PC-9 (cell line): Measurements from ENCODE around the gene GFPT1. TPM values are rescaled to one million over a fixed set of nuclear protein-coding genes. Genes with fewer than 3 reads are reported as not detected.

Experiments used
- BruUV-seq: library from RNA; stranded (reverse); fragments of 400-500 nt; replicated peaks from 2 replicates; lab custom pipeline; 2021; lab: Mats Ljungman, UMichigan
- CTCF ChIA-PET: fragments of 300-600 bp; sonication (Branson Sonifier 250); formaldehyde crosslinking; loops from one replicate; lab custom pipeline; 2022; ENCODE audit warnings: antibody characterized with exemption; lab: Charles Lee
- POLR2A ChIA-PET: fragments of 300-600 bp; sonication (Branson Sonifier 250); formaldehyde crosslinking; loops from one replicate; lab custom pipeline; 2022; ENCODE audit warnings: antibody characterized with exemption; ENCODE audit not compliant: unreplicated experiment; lab: Charles Lee
- DNase-seq, 2 experiments: peaks; one replicate each; pipeline versions ENCODE4 v3.0.0 to v3.0.0-alpha.2; 2015 to 2022; ENCODE audit warnings: mixed read lengths in 1 of 2
- H2AFZ ChIP-seq: fragments of 200-600 bp; sonication (generic); 2 replicates; pipeline ENCODE4 v1.8.1; 2017; ENCODE audit warnings: antibody characterized with exemption
- H3F3A ChIP-seq: fragments of 200-600 bp; sonication (generic); 2 replicates; pipeline ENCODE4 v1.8.1; 2017; ENCODE audit warnings: antibody characterized with exemption, mild to moderate bottlenecking, low read depth; ENCODE audit not compliant: insufficient read depth
- H3K27ac ChIP-seq: fragments of 200-600 bp; sonication (generic); 2 replicates; pipeline ENCODE4 v1.6.1; 2016; ENCODE audit warnings: mixed run types
- H3K27me3 ChIP-seq: fragments of 200-600 bp; sonication (generic); 2 replicates; pipeline ENCODE4 v1.6.1; 2016; ENCODE audit warnings: low read depth, mixed run types; ENCODE audit not compliant: insufficient read depth
- H3K36me3 ChIP-seq: fragments of 200-600 bp; sonication (generic); 2 replicates; pipeline ENCODE4 v1.6.1; 2016; ENCODE audit warnings: low read depth, mixed run types
- H3K4me1 ChIP-seq: fragments of 200-600 bp; sonication (generic); replicated peaks from 2 replicates; pipeline ENCODE4 v1.6.1; 2016; ENCODE audit warnings: mixed run types; ENCODE audit not compliant: insufficient read depth
- H3K4me2 ChIP-seq: fragments of 200-600 bp; sonication (generic); 2 replicates; pipeline ENCODE4 v1.6.1; 2017; ENCODE audit warnings: mixed run types
- H3K4me3 ChIP-seq: fragments of 200-600 bp; sonication (generic); 2 replicates; pipeline ENCODE4 v1.6.1; 2016; ENCODE audit warnings: mixed run types
- H3K79me2 ChIP-seq: fragments of 200-600 bp; sonication (generic); 2 replicates; pipeline ENCODE4 v1.6.1; 2017; ENCODE audit warnings: low read depth, mixed run types
- H3K9me2 ChIP-seq: fragments of 200-600 bp; sonication (generic); 2 replicates; pipeline ENCODE4 v1.8.1; 2017; ENCODE audit warnings: mild to moderate bottlenecking; ENCODE audit not compliant: insufficient read depth
- H3K9me3 ChIP-seq: fragments of 200-600 bp; sonication (generic); 2 replicates; pipeline ENCODE4 v1.8.1; 2016; ENCODE audit warnings: low read depth; ENCODE audit not compliant: insufficient read depth
- H4K20me1 ChIP-seq: fragments of 200-600 bp; sonication (generic); 2 replicates; pipeline ENCODE4 v1.8.1; 2017; ENCODE audit not compliant: insufficient read depth
- EZH2 ChIP-seq: fragments of 200-600 bp; sonication (generic); IDR thresholded peaks from 2 replicates; pipeline ENCODE4 v1.8.0; 2017; ENCODE audit warnings: antibody characterized with exemption, low read depth
- intact Hi-C: fragments of 100-400 bp; cut with micrococcal nuclease; formaldehyde crosslinking; loops from one replicate; pipeline ENCODE4 v1.10.0; 2022; ENCODE audit not compliant: unreplicated experiment
- total RNA-seq: library from RNA; stranded (reverse); gene quantifications from 2 replicates; pipeline ENCODE4 v1.2.3, GENCODE V29; 2021
- TF ChIP-seq, protein P1 (sequence below): fragments of 200-600 bp; sonication (generic); conservative IDR thresholded peaks from 2 replicates; pipeline ENCODE4 v1.6.1; 2017; ENCODE audit warnings: mixed run types, antibody characterized with exemption, mild to moderate bottlenecking, moderate library complexity

GFPT1 gene
- total RNA-seq, 1 experiment from 2014 or later = 58.3 TPM

DNA sequence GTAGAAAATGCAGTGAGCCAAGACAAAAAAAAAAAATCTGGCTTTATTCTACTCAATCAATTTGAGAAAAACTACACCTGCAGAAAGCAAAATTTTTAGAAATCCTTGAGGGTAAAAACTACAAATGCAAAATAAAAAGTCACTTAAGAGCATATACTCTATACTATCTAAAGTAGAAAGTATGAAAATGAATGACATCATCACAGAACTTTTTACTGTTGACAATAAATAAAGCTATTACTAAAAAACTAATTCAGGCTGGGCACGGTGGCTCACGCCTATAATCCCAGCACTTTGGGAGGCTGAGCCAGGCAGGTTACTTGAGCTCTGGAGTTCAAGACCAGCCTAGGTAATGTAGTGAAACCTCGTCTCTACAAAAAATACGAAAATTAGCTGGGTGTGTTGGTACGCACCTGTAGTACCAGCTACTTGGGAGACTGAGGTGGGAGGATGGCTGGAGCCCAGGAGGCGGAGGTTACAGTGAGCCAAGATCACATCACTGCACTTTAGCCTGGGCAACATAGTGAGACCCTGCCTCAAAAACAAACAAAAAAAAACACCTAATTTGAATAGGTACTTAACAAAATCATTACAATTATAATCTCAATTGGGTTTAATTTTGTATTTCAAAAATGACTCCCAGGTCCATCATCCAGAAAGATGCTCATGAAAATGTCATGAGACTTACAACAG, 42.6 kb upstream of the GFPT1 start:
- Histone ChIP-seq H3K4me3 (no peak overlapping the region), H3K36me3 (0 out of 2 replicates have a peak, but pooled peaks cover 3% of the 10 kb centered on the region), H3K27me3 (no peaks in the 10 kb centered on the region), H3K79me2 (peaks cover 2% of the 10 kb centered on the region; the same call in 1 of the 2 replicates), H3K4me1 (no peaks in the 10 kb centered on the region), H3K27ac (no peak overlapping the region), H3K4me2 (no peak overlapping the region), H3K9me2 (no peaks in the 10 kb centered on the region), H2AFZ (no peak overlapping the region), H3K9me3 (no peaks in the 10 kb centered on the region), H3F3A (no peaks in the 10 kb centered on the region; the same call in 1 of the 2 replicates), H4K20me1 (no peaks in the 10 kb centered on the region)
- no TSS peak for BruUV-seq
- no peak for DNase-seq
- ChIA-PET CTCF (interaction anchor here (0.6 kb wide), 1 partner anchor 339 kb away, joined by 4 read pairs; no protein-coding TSS in a partner anchor), POLR2A (no interaction called here)
- TF ChIP-seq, protein P1, sequence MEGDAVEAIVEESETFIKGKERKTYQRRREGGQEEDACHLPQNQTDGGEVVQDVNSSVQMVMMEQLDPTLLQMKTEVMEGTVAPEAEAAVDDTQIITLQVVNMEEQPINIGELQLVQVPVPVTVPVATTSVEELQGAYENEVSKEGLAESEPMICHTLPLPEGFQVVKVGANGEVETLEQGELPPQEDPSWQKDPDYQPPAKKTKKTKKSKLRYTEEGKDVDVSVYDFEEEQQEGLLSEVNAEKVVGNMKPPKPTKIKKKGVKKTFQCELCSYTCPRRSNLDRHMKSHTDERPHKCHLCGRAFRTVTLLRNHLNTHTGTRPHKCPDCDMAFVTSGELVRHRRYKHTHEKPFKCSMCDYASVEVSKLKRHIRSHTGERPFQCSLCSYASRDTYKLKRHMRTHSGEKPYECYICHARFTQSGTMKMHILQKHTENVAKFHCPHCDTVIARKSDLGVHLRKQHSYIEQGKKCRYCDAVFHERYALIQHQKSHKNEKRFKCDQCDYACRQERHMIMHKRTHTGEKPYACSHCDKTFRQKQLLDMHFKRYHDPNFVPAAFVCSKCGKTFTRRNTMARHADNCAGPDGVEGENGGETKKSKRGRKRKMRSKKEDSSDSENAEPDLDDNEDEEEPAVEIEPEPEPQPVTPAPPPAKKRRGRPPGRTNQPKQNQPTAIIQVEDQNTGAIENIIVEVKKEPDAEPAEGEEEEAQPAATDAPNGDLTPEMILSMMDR = no peak
- TF ChIP-seq EZH2 = no peak
- intact Hi-C loops = no loop called here

DNA sequence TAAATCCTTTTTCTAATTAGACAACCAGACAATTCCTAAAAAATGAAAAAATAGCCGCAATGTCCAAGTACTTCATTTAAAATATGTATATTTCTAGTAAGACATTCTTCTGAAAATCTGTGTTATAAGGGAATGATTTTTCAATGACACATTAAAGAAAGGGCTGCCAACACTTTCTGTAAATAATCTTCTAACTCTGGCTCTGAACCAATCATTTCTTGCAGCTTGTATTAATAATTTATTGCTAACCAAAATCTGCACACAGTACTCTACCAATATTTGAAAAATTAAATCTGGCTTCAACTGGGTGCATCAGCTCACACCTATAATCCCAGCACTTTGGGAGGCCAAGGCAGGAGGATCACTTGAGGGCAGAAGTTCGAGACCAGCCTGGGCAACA, 42.0 kb upstream of the GFPT1 start:
- Histone ChIP-seq H3K4me1 (no peaks in the 10 kb centered on the region), H3F3A (no peaks in the 10 kb centered on the region; the same call in 1 of the 2 replicates), H3K9me2 (no peaks in the 10 kb centered on the region), H3K4me3 (no peak overlapping the region), H3K9me3 (no peaks in the 10 kb centered on the region), H3K36me3 (0 out of 2 replicates have a peak, but pooled peaks cover 3% of the 10 kb centered on the region), H4K20me1 (no peaks in the 10 kb centered on the region), H3K79me2 (no peaks in the 10 kb centered on the region), H3K27ac (no peak overlapping the region), H2AFZ (no peak overlapping the region), H3K27me3 (no peaks in the 10 kb centered on the region), H3K4me2 (no peak overlapping the region)
- DNase-seq = no peak
- intact Hi-C loops = no loop called here
- CTCF ChIA-PET = no interaction called here
- BruUV-seq = no TSS peak
- POLR2A ChIA-PET = no interaction called here
- TF ChIP-seq EZH2 = no peak
- TF ChIP-seq, protein P1 = no peak

DNA sequence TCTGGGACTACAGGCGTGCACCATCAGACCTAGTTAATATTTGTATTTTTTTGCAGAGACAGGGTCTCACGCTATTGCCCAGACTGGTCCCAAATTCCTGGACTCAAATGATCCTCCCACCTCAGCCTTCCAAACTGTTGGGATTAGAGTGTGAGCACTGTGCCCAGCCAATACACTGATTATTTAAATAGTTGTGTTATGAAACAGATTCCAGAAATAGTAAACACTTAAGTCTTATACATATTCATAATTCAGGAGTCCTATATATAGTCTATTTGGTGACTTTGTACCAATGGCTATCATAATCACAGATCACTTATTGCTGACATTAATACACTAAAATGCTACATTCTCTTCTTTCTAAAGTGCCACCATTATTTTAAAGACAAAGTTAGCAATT, 37.4 kb upstream of the GFPT1 start:
- Histone ChIP-seq H3K9me2 (no peaks in the 10 kb centered on the region), H3K4me2 (no peak overlapping the region), H3K79me2 (no peaks in the 10 kb centered on the region), H3K4me3 (no peak overlapping the region), H3K27me3 (no peaks in the 10 kb centered on the region), H3K9me3 (no peaks in the 10 kb centered on the region), H3K27ac (no peak overlapping the region), H2AFZ (no peak overlapping the region), H3F3A (no peaks in the 10 kb centered on the region), H4K20me1 (no peaks in the 10 kb centered on the region), H3K4me1 (no peaks in the 10 kb centered on the region), H3K36me3 (no peaks in the 10 kb centered on the region)
- TF ChIP-seq, protein P1 = no peak
- no peak for TF ChIP-seq EZH2
- no TSS peak for BruUV-seq
- ChIA-PET CTCF (no interaction called here), POLR2A (no interaction called here)
- DNase-seq = no peak
- intact Hi-C loops = no loop called here
